ENCODE data around the gene CBFA2T2.
A peak's percentile ranks its signal among the peaks of the same experiment; 100 is the strongest.
"Not testable (repeated sequence)": the region's sequence is repeated elsewhere in the genome, so short reads cannot be mapped to it uniquely, and the experiment has no call there.

The CBFA2T2 gene

GRCh38 chr20:33559212-33559611, 69.3 kb downstream of the CBFA2T2 start:
- H3K9ac ChIP-seq, result no peak overlapping the region
- H3K27me3 ChIP-seq, result no peaks in the 10 kb centered on the region
- H3K36me3 ChIP-seq, result peaks cover 17 to 52% (median 25%) of the 10 kb centered on the region in 11 experiments; a peak in 21 of 22 replicates
- H3K9me3 ChIP-seq (replicated peaks in 1 of 11), result peaks cover 0 to 11% (median 6%) of the 10 kb centered on the region in 11 experiments; a peak in 8 of 22 replicates
- H3K4me2 ChIP-seq, result no peak overlapping the region
- H3K27ac ChIP-seq, result no peak overlapping the region
- peaks cover 3 to 19% (median 12%) of the 10 kb centered on the region in 10 experiments; a peak in 14 of 20 replicates for H3K4me1 ChIP-seq
- peaks cover 0 to 22% (median 4%) of the 10 kb centered on the region in 11 experiments; a peak in 5 of 22 replicates for H4K20me1 ChIP-seq
- H3K4me3 ChIP-seq, result no peak overlapping the region
- TF ChIP-seq Cebpa-rat (IDR thresholded peaks at IDR 0.05), result no peak

GRCh38 chr20:33560026-33560425, 70.1 kb downstream of the CBFA2T2 start:
- H3K4me3 ChIP-seq, result no peak overlapping the region
- no peak overlapping the region for H3K27ac ChIP-seq
- H3K4me2 ChIP-seq, result no peak overlapping the region
- peaks cover 2 to 11% (median 5%) of the 10 kb centered on the region in 10 experiments; a peak in 14 of 20 replicates for H3K4me1 ChIP-seq
- peaks cover 17 to 56% (median 25%) of the 10 kb centered on the region in 11 experiments; a peak in 21 of 22 replicates for H3K36me3 ChIP-seq
- H3K9me3 ChIP-seq (replicated peaks in 1 of 11), result peaks cover 0 to 11% (median 6%) of the 10 kb centered on the region in 11 experiments; a peak in 8 of 22 replicates
- peaks cover 0 to 23% (median 4%) of the 10 kb centered on the region in 11 experiments; a peak in 5 of 22 replicates for H4K20me1 ChIP-seq
- no peak overlapping the region for H3K9ac ChIP-seq
- H3K27me3 ChIP-seq, result no peaks in the 10 kb centered on the region
- no peak for TF ChIP-seq Cebpa-rat (IDR thresholded peaks at IDR 0.05)

- Histone ChIP-seq H3K9me3 (replicated peaks in 1 of 11) (peaks cover 0 to 11% (median 6%) of the 10 kb centered on the region in 11 experiments; a peak in 8 of 22 replicates), H3K36me3 (peaks cover 17 to 52% (median 25%) of the 10 kb centered on the region in 11 experiments; a peak in 21 of 22 replicates), H4K20me1 (peaks cover 0 to 31% (median 4%) of the 10 kb centered on the region in 11 experiments; a peak in 5 of 22 replicates)
- not testable (repeated sequence) for H3K4me3 ChIP-seq, H3K27ac ChIP-seq, H3K9ac ChIP-seq, H3K27me3 ChIP-seq, H3K4me1 ChIP-seq, H3K4me2 ChIP-seq
Measured at GRCh38 chr20:33561053-33561452, 71.2 kb downstream of the CBFA2T2 start.

GRCh38 chr20:33561692-33562601, 72.1 kb downstream of the CBFA2T2 start:
- no peak overlapping the region for H3K4me3 ChIP-seq
- peaks cover 15 to 44% (median 19%) of the 10 kb centered on the region in 11 experiments; a peak in 21 of 22 replicates for H3K36me3 ChIP-seq
- H3K9ac ChIP-seq, result no peak overlapping the region
- no peaks in the 10 kb centered on the region for H3K27me3 ChIP-seq
- peaks cover 0 to 11% (median 6%) of the 10 kb centered on the region in 11 experiments; a peak in 8 of 22 replicates for H3K9me3 ChIP-seq (replicated peaks in 1 of 11)
- TF ChIP-seq Cebpa-rat (IDR thresholded peaks at IDR 0.05), result no peak
- H3K4me2 ChIP-seq, result no peak overlapping the region
- no peak overlapping the region for H3K27ac ChIP-seq
- no peaks in the 10 kb centered on the region; a peak in 1 of 20 replicates for H3K4me1 ChIP-seq
- peaks cover 0 to 40% (median 4%) of the 10 kb centered on the region in 11 experiments; a peak in 6 of 22 replicates for H4K20me1 ChIP-seq

GRCh38 chr20:33563788-33564187, 73.9 kb downstream of the CBFA2T2 start:
- Histone ChIP-seq H3K27me3 (no peaks in the 10 kb centered on the region), H4K20me1 (peaks cover 0 to 57% (median 4%) of the 10 kb centered on the region in 11 experiments; a peak in 7 of 22 replicates), H3K27ac (no peak overlapping the region), H3K4me2 (no peak overlapping the region), H3K9me3 (replicated peaks in 1 of 11) (no peaks in the 10 kb centered on the region), H3K9ac (no peak overlapping the region), H3K36me3 (peaks cover 0 to 25% (median 3%) of the 10 kb centered on the region in 11 experiments; a peak in 10 of 22 replicates), H3K4me1 (peaks cover 6 to 10% (median 8%) of the 10 kb centered on the region in 10 experiments; a peak in 18 of 20 replicates), H3K4me3 (no peak overlapping the region)
- no peak for TF ChIP-seq Cebpa-rat (IDR thresholded peaks at IDR 0.05)

GRCh38 chr20:33566781-33567603, 77.1 kb downstream of the CBFA2T2 start:
- no peak overlapping the region for H3K4me3 ChIP-seq
- no peak overlapping the region for H3K4me2 ChIP-seq
- no peak for TF ChIP-seq Cebpa-rat (IDR thresholded peaks at IDR 0.05)
- H3K4me1 ChIP-seq, result peaks cover 6 to 14% (median 11%) of the 10 kb centered on the region in 10 experiments; a peak in 18 of 20 replicates
- peaks cover 0 to 7% (median 0%) of the 10 kb centered on the region in 11 experiments; a peak in 2 of 22 replicates for H3K36me3 ChIP-seq
- H3K9ac ChIP-seq, result no peak overlapping the region
- H3K27me3 ChIP-seq, result no peaks in the 10 kb centered on the region
- H3K27ac ChIP-seq, result no peak overlapping the region
- no peaks in the 10 kb centered on the region for H3K9me3 ChIP-seq (replicated peaks in 1 of 11)
- peaks cover 0 to 87% (median 9%) of the 10 kb centered on the region in 11 experiments; a peak in 8 of 22 replicates for H4K20me1 ChIP-seq

- no peaks in the 10 kb centered on the region for H3K27me3 ChIP-seq
- H3K4me1 ChIP-seq, result peaks cover 6 to 16% (median 11%) of the 10 kb centered on the region in 10 experiments; a peak in 18 of 20 replicates
- peak overlapping the region in 1 of 11 experiments; percentile 5; a peak in 2 of 22 replicates for H3K27ac ChIP-seq
- H3K9me3 ChIP-seq (replicated peaks in 1 of 11), result no peaks in the 10 kb centered on the region
- H3K4me3 ChIP-seq, result no peak overlapping the region
- peaks cover 0 to 86% (median 5%) of the 10 kb centered on the region in 11 experiments; a peak in 7 of 22 replicates for H4K20me1 ChIP-seq
- H3K9ac ChIP-seq, result no peak overlapping the region
- H3K4me2 ChIP-seq, result peak overlapping the region in 9 of 11 experiments; percentile 14 to 78 (median 62); a peak in 15 of 22 replicates
- peaks cover 0 to 7% (median 0%) of the 10 kb centered on the region in 11 experiments; a peak in 2 of 22 replicates for H3K36me3 ChIP-seq
- no peak for TF ChIP-seq Cebpa-rat (IDR thresholded peaks at IDR 0.05)
Measured at GRCh38 chr20:33567949-33568348, 78.1 kb downstream of the CBFA2T2 start.

- Histone ChIP-seq H3K4me2 (peak overlapping the region in 10 of 11 experiments; percentile 14 to 78 (median 59); a peak in 16 of 22 replicates), H3K27me3 (no peaks in the 10 kb centered on the region), H4K20me1 (peaks cover 0 to 86% (median 5%) of the 10 kb centered on the region in 11 experiments; a peak in 7 of 22 replicates), H3K4me1 (peaks cover 6 to 20% (median 15%) of the 10 kb centered on the region in 10 experiments; a peak in 18 of 20 replicates), H3K36me3 (peaks cover 0 to 7% (median 0%) of the 10 kb centered on the region in 11 experiments; a peak in 2 of 22 replicates), H3K9ac (peak overlapping the region in 2 of 11 experiments; percentile 3 to 6; a peak in 1 of 22 replicates), H3K27ac (peak overlapping the region in 2 of 11 experiments; percentile 5 to 28; a peak in 3 of 22 replicates), H3K4me3 (no peak overlapping the region), H3K9me3 (replicated peaks in 1 of 11) (no peaks in the 10 kb centered on the region)
- no peak for TF ChIP-seq Cebpa-rat (IDR thresholded peaks at IDR 0.05)
Measured at GRCh38 chr20:33568378-33568777, 78.5 kb downstream of the CBFA2T2 start.

All from BLaER1 treated with 17β-estradiol and CSF1 and Interleukin-3, amounts not matched to agents 10 nM and 100 nM (cell line).